ENCODE measurements around the gene ARL5B.

- no peak for TF ChIP-seq POLR2A (IDR thresholded peaks at IDR 0.05; ENCODE audit: low read depth, low read length)
- TF ChIP-seq, protein P1, sequence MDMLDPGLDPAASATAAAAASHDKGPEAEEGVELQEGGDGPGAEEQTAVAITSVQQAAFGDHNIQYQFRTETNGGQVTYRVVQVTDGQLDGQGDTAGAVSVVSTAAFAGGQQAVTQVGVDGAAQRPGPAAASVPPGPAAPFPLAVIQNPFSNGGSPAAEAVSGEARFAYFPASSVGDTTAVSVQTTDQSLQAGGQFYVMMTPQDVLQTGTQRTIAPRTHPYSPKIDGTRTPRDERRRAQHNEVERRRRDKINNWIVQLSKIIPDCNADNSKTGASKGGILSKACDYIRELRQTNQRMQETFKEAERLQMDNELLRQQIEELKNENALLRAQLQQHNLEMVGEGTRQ (IDR thresholded peaks at IDR 0.05; ENCODE audit: low read depth, low read length), result no peak
- TF ChIP-seq MAFK (IDR thresholded peaks at IDR 0.05; ENCODE audit: low read depth, low read length), result peak; percentile 32; the same call in 1 of the 2 replicates
- no peak for TF ChIP-seq CTCF (conservative IDR thresholded peaks at IDR 0.05; ENCODE audit: low read depth, low read length)
- TF ChIP-seq BHLHE40 (IDR thresholded peaks at IDR 0.05; ENCODE audit: low read depth, low read length), result no peak
- TF ChIP-seq RAD21 (IDR thresholded peaks at IDR 0.05; ENCODE audit: low read length), result no peak
- no peak for TF ChIP-seq RCOR1 (IDR thresholded peaks at IDR 0.05; ENCODE audit: insufficient replicate concordance, low read length)
- no peak for TF ChIP-seq SMC3 (IDR thresholded peaks at IDR 0.05; ENCODE audit: low read depth, low read length)
- no peak for TF ChIP-seq RFX5 (IDR thresholded peaks at IDR 0.05; ENCODE audit: low read depth, low read length)
- TF ChIP-seq CEBPB (IDR thresholded peaks at IDR 0.05; ENCODE audit: low read depth, low read length), result no peak
Observed at GRCh38 chr10:18665815-18666558, 6.8 kb downstream of the ARL5B start.

All from IMR-90 (cell line).